ENCODE results near the gene SLF1. TPM values are rescaled to one million over a fixed set of nuclear protein-coding genes. Genes with fewer than 3 reads are reported as not detected.

The SLF1 gene
- total RNA-seq, 6 experiments from 2014 or later = 0.80 to 3.3 (median 2.4) TPM

GRCh38 chr5:94627191-94627590 lies 8.7 kb downstream of the SLF1 start:
- DNase-seq = no peak
- ATAC-seq = no peak
- intact Hi-C loops (cut with DNase I) = no loop called here

GRCh38 chr5:94632024-94632423 lies 13.6 kb downstream of the SLF1 start:
- no peak for DNase-seq
- no peaks in the 10 kb centered on the region for H3K4me1 ChIP-seq
- intact Hi-C loops (cut with DNase I) = no loop called here
- TF ChIP-seq, protein P1, sequence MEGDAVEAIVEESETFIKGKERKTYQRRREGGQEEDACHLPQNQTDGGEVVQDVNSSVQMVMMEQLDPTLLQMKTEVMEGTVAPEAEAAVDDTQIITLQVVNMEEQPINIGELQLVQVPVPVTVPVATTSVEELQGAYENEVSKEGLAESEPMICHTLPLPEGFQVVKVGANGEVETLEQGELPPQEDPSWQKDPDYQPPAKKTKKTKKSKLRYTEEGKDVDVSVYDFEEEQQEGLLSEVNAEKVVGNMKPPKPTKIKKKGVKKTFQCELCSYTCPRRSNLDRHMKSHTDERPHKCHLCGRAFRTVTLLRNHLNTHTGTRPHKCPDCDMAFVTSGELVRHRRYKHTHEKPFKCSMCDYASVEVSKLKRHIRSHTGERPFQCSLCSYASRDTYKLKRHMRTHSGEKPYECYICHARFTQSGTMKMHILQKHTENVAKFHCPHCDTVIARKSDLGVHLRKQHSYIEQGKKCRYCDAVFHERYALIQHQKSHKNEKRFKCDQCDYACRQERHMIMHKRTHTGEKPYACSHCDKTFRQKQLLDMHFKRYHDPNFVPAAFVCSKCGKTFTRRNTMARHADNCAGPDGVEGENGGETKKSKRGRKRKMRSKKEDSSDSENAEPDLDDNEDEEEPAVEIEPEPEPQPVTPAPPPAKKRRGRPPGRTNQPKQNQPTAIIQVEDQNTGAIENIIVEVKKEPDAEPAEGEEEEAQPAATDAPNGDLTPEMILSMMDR (IDR thresholded peaks at IDR 0.05) = no peak
- TF ChIP-seq POLR2A (IDR thresholded peaks at IDR 0.05) = no peak
- H3K27ac ChIP-seq = no peak overlapping the region
- ATAC-seq = no peak
- no peaks in the 10 kb centered on the region for H3K36me3 ChIP-seq
- H3K9me3 ChIP-seq = no peaks in the 10 kb centered on the region
- no peaks in the 10 kb centered on the region for H3K27me3 ChIP-seq
- 55% methylated on average over 2 of the region's 2 CpGs for WGBS (ENCODE audit: insufficient coverage, low coverage, low lambda C conversion rate, missing lambda C conversion rate)
- H3K4me3 ChIP-seq = no peak overlapping the region

More at GRCh38 chr5:94627191-94627590, 8.7 kb downstream of the SLF1 start:
- Histone ChIP-seq H3K36me3 (no peaks in the 10 kb centered on the region), H3K9me3 (no peaks in the 10 kb centered on the region), H3K4me1 (peaks cover 0 to 16% (median 5%) of the 10 kb centered on the region in 4 donors), H3K27me3 (no peaks in the 10 kb centered on the region), H3K27ac (no peak overlapping the region), H3K4me3 (no peak overlapping the region)
- 93% methylated on average over 1 of the region's 1 CpG for WGBS (ENCODE audit: insufficient coverage, low coverage, low lambda C conversion rate, missing lambda C conversion rate)
- TF ChIP-seq, protein P1 (IDR thresholded peaks at IDR 0.05) = no peak
- no peak for TF ChIP-seq POLR2A (IDR thresholded peaks at IDR 0.05)

GRCh38 chr5:94640176-94640575 lies 21.7 kb downstream of the SLF1 start:
- Histone ChIP-seq H3K27ac (no peak overlapping the region), H3K9me3 (no peaks in the 10 kb centered on the region), H3K27me3 (no peaks in the 10 kb centered on the region), H3K36me3 (no peaks in the 10 kb centered on the region), H3K4me1 (no peaks in the 10 kb centered on the region), H3K4me3 (no peak overlapping the region)
- ATAC-seq (no peak), DNase-seq (no peak)
- intact Hi-C loops (cut with DNase I) = no loop called here
- WGBS (ENCODE audit: insufficient coverage, low coverage, low lambda C conversion rate, missing lambda C conversion rate) = 89% methylated on average over 3 of the region's 3 CpGs
- no peak for TF ChIP-seq POLR2A (IDR thresholded peaks at IDR 0.05)
- TF ChIP-seq, protein P1 (IDR thresholded peaks at IDR 0.05) = no peak

GRCh38 chr5:94645053-94645452 lies 26.6 kb downstream of the SLF1 start:
- Histone ChIP-seq H3K27ac (no peak overlapping the region), H3K9me3 (no peaks in the 10 kb centered on the region), H3K27me3 (no peaks in the 10 kb centered on the region), H3K36me3 (no peaks in the 10 kb centered on the region), H3K4me1 (no peaks in the 10 kb centered on the region), H3K4me3 (no peak overlapping the region)
- DNase-seq (no peak), ATAC-seq (no peak)
- TF ChIP-seq, protein P1 (IDR thresholded peaks at IDR 0.05) = no peak
- TF ChIP-seq POLR2A (IDR thresholded peaks at IDR 0.05) = no peak
- intact Hi-C loops (cut with DNase I) = no loop called here
- 100% methylated on average over 3 of the region's 3 CpGs for WGBS (ENCODE audit: insufficient coverage, low coverage, low lambda C conversion rate, missing lambda C conversion rate)

GRCh38 chr5:94646758-94647157 lies 28.3 kb downstream of the SLF1 start:
- ATAC-seq (no peak), DNase-seq (no peak)
- intact Hi-C loops (cut with DNase I) = no loop called here
- Histone ChIP-seq H3K36me3 (no peaks in the 10 kb centered on the region), H3K4me1 (no peaks in the 10 kb centered on the region), H3K9me3 (no peaks in the 10 kb centered on the region), H3K27me3 (no peaks in the 10 kb centered on the region), H3K27ac (no peak overlapping the region), H3K4me3 (no peak overlapping the region)
- TF ChIP-seq, protein P1 (IDR thresholded peaks at IDR 0.05) = no peak
- no peak for TF ChIP-seq POLR2A (IDR thresholded peaks at IDR 0.05)

Measured in right lobe of liver (tissue), 6 donors.